Karpas-422 (cell line): ENCODE measurements around the gene SCP2. TPM values are rescaled to one million over a fixed set of nuclear protein-coding genes. Genes with fewer than 3 reads are reported as not detected.

Experiments used
- DNase-seq: peaks from one replicate; pipeline ENCODE4 v3.0.0-alpha.2; 2015
- H2AFZ ChIP-seq: fragments of 200-600 bp; sonication (generic); 2 replicates; pipeline ENCODE4 v1.6.1; 2014; ENCODE audit warnings: antibody characterized with exemption, low read length, mixed read lengths
- H3K27ac ChIP-seq: fragments of 200-600 bp; sonication (generic); 2 replicates; pipeline ENCODE4 v1.5.1; 2014; ENCODE audit warnings: mild to moderate bottlenecking, low read length, moderate library complexity
- H3K27me3 ChIP-seq: fragments of 200-600 bp; sonication (generic); 2 replicates; pipeline ENCODE4 v1.6.1; 2014; ENCODE audit warnings: low read length, mixed read lengths
- H3K36me3 ChIP-seq: fragments of 200-600 bp; sonication (generic); 2 replicates; pipeline ENCODE4 v1.6.1; 2014; ENCODE audit warnings: low read length, mixed read lengths; ENCODE audit not compliant: insufficient read depth
- H3K4me1 ChIP-seq: fragments of 200-600 bp; sonication (generic); 2 replicates; pipeline ENCODE4 v1.6.1; 2014; ENCODE audit warnings: mild to moderate bottlenecking, low read length, mixed read lengths
- H3K4me2 ChIP-seq: fragments of 200-600 bp; sonication (generic); 2 replicates; pipeline ENCODE4 v1.6.1; 2014; ENCODE audit warnings: low read length, low read depth, mild to moderate bottlenecking; ENCODE audit not compliant: poor library complexity, severe bottlenecking
- H3K4me3 ChIP-seq: fragments of 200-600 bp; sonication (generic); 2 replicates; pipeline ENCODE4 v1.5.1; 2014; ENCODE audit warnings: mild to moderate bottlenecking, antibody characterized with exemption, low read length, mixed read lengths
- H3K79me2 ChIP-seq: fragments of 200-600 bp; sonication (generic); 2 replicates; pipeline ENCODE4 v1.6.1; 2014; ENCODE audit warnings: mild to moderate bottlenecking, low read length, mixed read lengths
- H3K9ac ChIP-seq: fragments of 200-600 bp; sonication (generic); 2 replicates; pipeline ENCODE4 v1.6.0; 2014; ENCODE audit warnings: low read length
- H3K9me2 ChIP-seq: fragments of 200-600 bp; sonication (generic), shearing (Covaris generic); replicated peaks from 2 replicates; pipeline ENCODE4 v1.6.0; 2014; ENCODE audit warnings: mild to moderate bottlenecking, low read length, moderate library complexity; ENCODE audit not compliant: insufficient read depth
- H3K9me3 ChIP-seq: fragments of 300-700, 200-600 bp; sonication (generic); 2 replicates; pipeline ENCODE4 v1.6.1; 2014; ENCODE audit warnings: low read length, mixed read lengths
- H4K20me1 ChIP-seq: fragments of 200-600 bp; sonication (generic); 2 replicates; pipeline ENCODE4 v1.6.1; 2014; ENCODE audit warnings: mild to moderate bottlenecking, antibody characterized with exemption, low read length, low read depth; ENCODE audit not compliant: insufficient read depth
- total RNA-seq: library from RNA; depleted of rRNA; stranded (reverse); fragments of >200 nt; shearing (Covaris generic); gene quantifications from 2 replicates; pipeline ENCODE4 v1.2.3, GENCODE V29; 2014; ENCODE audit warnings: low replicate concordance

SCP2 gene
- total RNA-seq, 1 experiment from 2014 or later: 146 TPM

GRCh38 chr1:52914463-52914862, 12.6 kb upstream of the SCP2 start:
- H4K20me1 ChIP-seq: no peaks in the 10 kb centered on the region

GRCh38 chr1:52915211-52915854, 11.7 kb upstream of the SCP2 start:
- no peaks in the 10 kb centered on the region for H3K9me3 ChIP-seq
- H3K4me2 ChIP-seq: no peak overlapping the region
- H4K20me1 ChIP-seq: no peaks in the 10 kb centered on the region
- H3K27me3 ChIP-seq: no peaks in the 10 kb centered on the region
- no peaks in the 10 kb centered on the region for H3K9me2 ChIP-seq
- H3K9ac ChIP-seq: no peak overlapping the region
- H3K36me3 ChIP-seq: no peaks in the 10 kb centered on the region
- H2AFZ ChIP-seq: no peak overlapping the region
- H3K4me1 ChIP-seq: no peaks in the 10 kb centered on the region
- H3K79me2 ChIP-seq: no peaks in the 10 kb centered on the region
- H3K27ac ChIP-seq: no peak overlapping the region
- no peak overlapping the region for H3K4me3 ChIP-seq
- no peak for DNase-seq

More at GRCh38 chr1:52914463-52914862, 12.6 kb upstream of the SCP2 start:
- Histone ChIP-seq H3K27ac (no peak overlapping the region), H3K9me2 (no peaks in the 10 kb centered on the region), H3K9ac (no peak overlapping the region), H3K27me3 (no peaks in the 10 kb centered on the region), H3K4me2 (no peak overlapping the region), H3K4me3 (no peak overlapping the region), H3K36me3 (no peaks in the 10 kb centered on the region), H3K9me3 (no peaks in the 10 kb centered on the region), H3K79me2 (no peaks in the 10 kb centered on the region), H3K4me1 (no peaks in the 10 kb centered on the region), H2AFZ (no peak overlapping the region)
- no peak for DNase-seq

GRCh38 chr1:52915855-52916220, 11.2 kb upstream of the SCP2 start:
- no peaks in the 10 kb centered on the region for H3K9me3 ChIP-seq
- no peaks in the 10 kb centered on the region for H3K36me3 ChIP-seq
- H3K4me1 ChIP-seq: no peaks in the 10 kb centered on the region
- H3K27ac ChIP-seq: no peak overlapping the region
- no peaks in the 10 kb centered on the region for H3K79me2 ChIP-seq
- no peak overlapping the region for H2AFZ ChIP-seq
- no peak overlapping the region for H3K9ac ChIP-seq
- no peaks in the 10 kb centered on the region for H4K20me1 ChIP-seq
- H3K27me3 ChIP-seq: no peaks in the 10 kb centered on the region
- H3K4me2 ChIP-seq: no peak overlapping the region
- no peaks in the 10 kb centered on the region for H3K9me2 ChIP-seq
- DNase-seq: no peak
- H3K4me3 ChIP-seq: no peak overlapping the region

GRCh38 chr1:52916241-52916975, 10.7 kb upstream of the SCP2 start:
- DNase-seq: no peak
- no peak overlapping the region for H2AFZ ChIP-seq
- H3K4me2 ChIP-seq: no peak overlapping the region
- no peaks in the 10 kb centered on the region for H3K9me3 ChIP-seq
- no peaks in the 10 kb centered on the region for H3K4me1 ChIP-seq
- H4K20me1 ChIP-seq: no peaks in the 10 kb centered on the region
- no peaks in the 10 kb centered on the region for H3K9me2 ChIP-seq
- no peak overlapping the region for H3K9ac ChIP-seq
- H3K4me3 ChIP-seq: no peak overlapping the region
- H3K36me3 ChIP-seq: no peaks in the 10 kb centered on the region
- no peak overlapping the region for H3K27ac ChIP-seq
- no peaks in the 10 kb centered on the region for H3K27me3 ChIP-seq
- H3K79me2 ChIP-seq: no peaks in the 10 kb centered on the region

- Histone ChIP-seq H3K9me3 (no peaks in the 10 kb centered on the region), H2AFZ (no peak overlapping the region), H3K79me2 (no peaks in the 10 kb centered on the region), H3K36me3 (no peaks in the 10 kb centered on the region), H3K4me3 (no peak overlapping the region), H3K27me3 (no peaks in the 10 kb centered on the region), H3K9ac (no peak overlapping the region), H3K27ac (no peak overlapping the region), H4K20me1 (no peaks in the 10 kb centered on the region), H3K4me1 (no peaks in the 10 kb centered on the region), H3K9me2 (no peaks in the 10 kb centered on the region), H3K4me2 (no peak overlapping the region)
- DNase-seq: no peak
Measured at GRCh38 chr1:52917156-52917555, 9.9 kb upstream of the SCP2 start.

GRCh38 chr1:52917581-52917980, 9.5 kb upstream of the SCP2 start:
- H4K20me1 ChIP-seq: no peaks in the 10 kb centered on the region
- no peak overlapping the region for H3K27ac ChIP-seq
- no peaks in the 10 kb centered on the region for H3K9me3 ChIP-seq
- H3K9ac ChIP-seq: no peak overlapping the region
- H3K9me2 ChIP-seq: no peaks in the 10 kb centered on the region
- H3K36me3 ChIP-seq: no peaks in the 10 kb centered on the region
- no peak overlapping the region for H3K4me3 ChIP-seq
- no peak overlapping the region for H2AFZ ChIP-seq
- no peak for DNase-seq
- no peaks in the 10 kb centered on the region for H3K79me2 ChIP-seq
- no peaks in the 10 kb centered on the region for H3K4me1 ChIP-seq
- no peak overlapping the region for H3K4me2 ChIP-seq
- no peaks in the 10 kb centered on the region for H3K27me3 ChIP-seq

- no peak overlapping the region for H3K4me3 ChIP-seq
- no peak overlapping the region for H3K4me2 ChIP-seq
- H3K36me3 ChIP-seq: no peaks in the 10 kb centered on the region
- H3K79me2 ChIP-seq: no peaks in the 10 kb centered on the region
- no peaks in the 10 kb centered on the region for H4K20me1 ChIP-seq
- H3K9ac ChIP-seq: no peak overlapping the region
- H3K27ac ChIP-seq: no peak overlapping the region
- H3K9me2 ChIP-seq: no peaks in the 10 kb centered on the region
- H3K4me1 ChIP-seq: no peaks in the 10 kb centered on the region
- no peaks in the 10 kb centered on the region for H3K27me3 ChIP-seq
- no peak overlapping the region for H2AFZ ChIP-seq
- DNase-seq: no peak
- H3K9me3 ChIP-seq: no peaks in the 10 kb centered on the region
Measured at GRCh38 chr1:52918201-52918600, 8.9 kb upstream of the SCP2 start.

GRCh38 chr1:52919051-52919722, 7.9 kb upstream of the SCP2 start:
- no peak overlapping the region for H3K4me2 ChIP-seq
- no peaks in the 10 kb centered on the region for H3K36me3 ChIP-seq
- no peaks in the 10 kb centered on the region for H3K9me3 ChIP-seq
- H3K4me1 ChIP-seq: no peaks in the 10 kb centered on the region
- H3K9ac ChIP-seq: no peak overlapping the region
- H4K20me1 ChIP-seq: no peaks in the 10 kb centered on the region
- H3K79me2 ChIP-seq: no peaks in the 10 kb centered on the region
- H3K9me2 ChIP-seq: no peaks in the 10 kb centered on the region
- H2AFZ ChIP-seq: no peak overlapping the region
- no peak overlapping the region for H3K27ac ChIP-seq
- H3K4me3 ChIP-seq: no peak overlapping the region
- H3K27me3 ChIP-seq: no peaks in the 10 kb centered on the region
- no peak for DNase-seq
